ENCODE data around the gene CCDC148. TPM values are rescaled to one million over a fixed set of nuclear protein-coding genes. Genes with fewer than 3 reads are reported as not detected.

Gene CCDC148
- total RNA-seq, 1 experiment from 2014 or later = not detected

GRCh38 chr2:158197940-158198339 is 258.6 kb downstream of the CCDC148 start:
- H3K27ac ChIP-seq (ENCODE audit: low read length) = no peak overlapping the region
- no peak overlapping the region for H3K9ac ChIP-seq (ENCODE audit: low read length)
- no peaks in the 10 kb centered on the region for H3K36me3 ChIP-seq (ENCODE audit: insufficient read depth, low read length)
- no peak for DNase-seq
- H2AFZ ChIP-seq (ENCODE audit: low read length) = no peak overlapping the region
- H3K79me2 ChIP-seq (ENCODE audit: low read length) = no peaks in the 10 kb centered on the region
- H3K27me3 ChIP-seq (ENCODE audit: low read length) = no peaks in the 10 kb centered on the region
- H3K4me2 ChIP-seq (ENCODE audit: low read depth, low read length, poor library complexity, severe bottlenecking) = no peak overlapping the region
- H3K9me2 ChIP-seq (replicated peaks; ENCODE audit: insufficient read depth, low read length) = no peaks in the 10 kb centered on the region
- H4K20me1 ChIP-seq (ENCODE audit: insufficient read depth, low read depth, low read length) = no peaks in the 10 kb centered on the region
- H3K4me1 ChIP-seq (ENCODE audit: low read length) = no peaks in the 10 kb centered on the region
- no peaks in the 10 kb centered on the region for H3K9me3 ChIP-seq (ENCODE audit: low read length)
- H3K4me3 ChIP-seq (ENCODE audit: low read length) = no peak overlapping the region

GRCh38 chr2:158194229-158194628 is 262.3 kb downstream of the CCDC148 start:
- H3K9me3 ChIP-seq (ENCODE audit: low read length) = no peaks in the 10 kb centered on the region
- DNase-seq = no peak
- no peak overlapping the region for H2AFZ ChIP-seq (ENCODE audit: low read length)
- H4K20me1 ChIP-seq (ENCODE audit: insufficient read depth, low read depth, low read length) = no peaks in the 10 kb centered on the region
- no peaks in the 10 kb centered on the region for H3K27me3 ChIP-seq (ENCODE audit: low read length)
- no peak overlapping the region for H3K27ac ChIP-seq (ENCODE audit: low read length)
- no peak overlapping the region for H3K4me2 ChIP-seq (ENCODE audit: low read depth, low read length, poor library complexity, severe bottlenecking)
- H3K4me1 ChIP-seq (ENCODE audit: low read length) = no peaks in the 10 kb centered on the region
- no peak overlapping the region for H3K9ac ChIP-seq (ENCODE audit: low read length)
- H3K4me3 ChIP-seq (ENCODE audit: low read length) = no peak overlapping the region
- no peaks in the 10 kb centered on the region for H3K36me3 ChIP-seq (ENCODE audit: insufficient read depth, low read length)
- H3K9me2 ChIP-seq (replicated peaks; ENCODE audit: insufficient read depth, low read length) = no peaks in the 10 kb centered on the region
- no peaks in the 10 kb centered on the region for H3K79me2 ChIP-seq (ENCODE audit: low read length)

- H3K4me2 ChIP-seq (ENCODE audit: low read depth, low read length, poor library complexity, severe bottlenecking) = no peak overlapping the region
These were observed 263.8 kb downstream of the CCDC148 start for GRCh38 chr2:158192515-158193443.

GRCh38 chr2:158191076-158191895 is 265.3 kb downstream of the CCDC148 start:
- no peaks in the 10 kb centered on the region for H4K20me1 ChIP-seq (ENCODE audit: insufficient read depth, low read depth, low read length)
- no peaks in the 10 kb centered on the region for H3K36me3 ChIP-seq (ENCODE audit: insufficient read depth, low read length)
- H3K9ac ChIP-seq (ENCODE audit: low read length) = no peak overlapping the region

More at GRCh38 chr2:158192515-158193443, 263.8 kb downstream of the CCDC148 start:
- Histone ChIP-seq H3K36me3 (ENCODE audit: insufficient read depth, low read length) (no peaks in the 10 kb centered on the region), H4K20me1 (ENCODE audit: insufficient read depth, low read depth, low read length) (no peaks in the 10 kb centered on the region), H3K9ac (ENCODE audit: low read length) (no peak overlapping the region), H2AFZ (ENCODE audit: low read length) (no peak overlapping the region), H3K9me3 (ENCODE audit: low read length) (no peaks in the 10 kb centered on the region), H3K27me3 (ENCODE audit: low read length) (no peaks in the 10 kb centered on the region), H3K79me2 (ENCODE audit: low read length) (no peaks in the 10 kb centered on the region), H3K9me2 (replicated peaks; ENCODE audit: insufficient read depth, low read length) (0 out of 2 replicates have a peak, but pooled peaks cover 3% of the 10 kb centered on the region), H3K27ac (ENCODE audit: low read length) (no peak overlapping the region), H3K4me1 (ENCODE audit: low read length) (no peaks in the 10 kb centered on the region), H3K4me3 (ENCODE audit: low read length) (no peak overlapping the region)
- no peak for DNase-seq

GRCh38 chr2:158189526-158189925 is 267.0 kb downstream of the CCDC148 start:
- H3K4me2 ChIP-seq (ENCODE audit: low read depth, low read length, poor library complexity, severe bottlenecking) = no peak overlapping the region

More at GRCh38 chr2:158191076-158191895, 265.3 kb downstream of the CCDC148 start:
- Histone ChIP-seq H3K27ac (ENCODE audit: low read length) (no peak overlapping the region), H3K9me2 (replicated peaks; ENCODE audit: insufficient read depth, low read length) (0 out of 2 replicates have a peak, but pooled peaks cover 3% of the 10 kb centered on the region), H3K4me1 (ENCODE audit: low read length) (no peaks in the 10 kb centered on the region), H3K4me2 (ENCODE audit: low read depth, low read length, poor library complexity, severe bottlenecking) (no peak overlapping the region), H2AFZ (ENCODE audit: low read length) (no peak overlapping the region), H3K9me3 (ENCODE audit: low read length) (no peaks in the 10 kb centered on the region), H3K79me2 (ENCODE audit: low read length) (no peaks in the 10 kb centered on the region), H3K27me3 (ENCODE audit: low read length) (no peaks in the 10 kb centered on the region), H3K4me3 (ENCODE audit: low read length) (no peak overlapping the region)
- DNase-seq = no peak

GRCh38 chr2:158187908-158188307 is 268.6 kb downstream of the CCDC148 start:
- Histone ChIP-seq H3K27me3 (ENCODE audit: low read length) (no peaks in the 10 kb centered on the region), H3K4me3 (ENCODE audit: low read length) (no peak overlapping the region), H3K9me3 (ENCODE audit: low read length) (no peaks in the 10 kb centered on the region), H3K79me2 (ENCODE audit: low read length) (no peaks in the 10 kb centered on the region), H3K27ac (ENCODE audit: low read length) (no peak overlapping the region), H3K9ac (ENCODE audit: low read length) (no peak overlapping the region), H3K4me1 (ENCODE audit: low read length) (no peaks in the 10 kb centered on the region), H4K20me1 (ENCODE audit: insufficient read depth, low read depth, low read length) (no peaks in the 10 kb centered on the region), H3K9me2 (replicated peaks; ENCODE audit: insufficient read depth, low read length) (0 out of 2 replicates have a peak, but pooled peaks cover 3% of the 10 kb centered on the region), H2AFZ (ENCODE audit: low read length) (no peak overlapping the region), H3K4me2 (ENCODE audit: low read depth, low read length, poor library complexity, severe bottlenecking) (no peak overlapping the region), H3K36me3 (ENCODE audit: insufficient read depth, low read length) (no peaks in the 10 kb centered on the region)
- no peak for DNase-seq

More at GRCh38 chr2:158189526-158189925, 267.0 kb downstream of the CCDC148 start:
- H3K79me2 ChIP-seq (ENCODE audit: low read length) = no peaks in the 10 kb centered on the region
- H3K4me1 ChIP-seq (ENCODE audit: low read length) = no peaks in the 10 kb centered on the region
- DNase-seq = no peak
- no peaks in the 10 kb centered on the region for H3K36me3 ChIP-seq (ENCODE audit: insufficient read depth, low read length)
- no peak overlapping the region for H2AFZ ChIP-seq (ENCODE audit: low read length)
- H3K9me2 ChIP-seq (replicated peaks; ENCODE audit: insufficient read depth, low read length) = 0 out of 2 replicates have a peak, but pooled peaks cover 3% of the 10 kb centered on the region
- no peak overlapping the region for H3K27ac ChIP-seq (ENCODE audit: low read length)
- H3K9me3 ChIP-seq (ENCODE audit: low read length) = no peaks in the 10 kb centered on the region
- no peak overlapping the region for H3K4me3 ChIP-seq (ENCODE audit: low read length)
- H4K20me1 ChIP-seq (ENCODE audit: insufficient read depth, low read depth, low read length) = no peaks in the 10 kb centered on the region
- H3K9ac ChIP-seq (ENCODE audit: low read length) = no peak overlapping the region
- H3K27me3 ChIP-seq (ENCODE audit: low read length) = no peaks in the 10 kb centered on the region

- no peak overlapping the region for H3K4me2 ChIP-seq (ENCODE audit: low read depth, low read length, poor library complexity, severe bottlenecking)
- no peak for DNase-seq
- no peaks in the 10 kb centered on the region for H3K27me3 ChIP-seq (ENCODE audit: low read length)
- no peaks in the 10 kb centered on the region for H3K9me3 ChIP-seq (ENCODE audit: low read length)
- no peaks in the 10 kb centered on the region for H4K20me1 ChIP-seq (ENCODE audit: insufficient read depth, low read depth, low read length)
- no peaks in the 10 kb centered on the region for H3K36me3 ChIP-seq (ENCODE audit: insufficient read depth, low read length)
- 0 out of 2 replicates have a peak, but pooled peaks cover 3% of the 10 kb centered on the region for H3K9me2 ChIP-seq (replicated peaks; ENCODE audit: insufficient read depth, low read length)
- no peaks in the 10 kb centered on the region for H3K4me1 ChIP-seq (ENCODE audit: low read length)
- H3K27ac ChIP-seq (ENCODE audit: low read length) = no peak overlapping the region
- no peaks in the 10 kb centered on the region for H3K79me2 ChIP-seq (ENCODE audit: low read length)
- no peak overlapping the region for H3K4me3 ChIP-seq (ENCODE audit: low read length)
- no peak overlapping the region for H3K9ac ChIP-seq (ENCODE audit: low read length)
- no peak overlapping the region for H2AFZ ChIP-seq (ENCODE audit: low read length)
These were observed 271.8 kb downstream of the CCDC148 start for GRCh38 chr2:158184556-158185343.
